Ramos (cell line): Measurements from ENCODE around the gene MED13L.

Experiments
- in situ Hi-C: fragments of 300-500 bp; cut with MboI; formaldehyde crosslinking; loops from one replicate; pipeline ENCODE4 v1.14.3; 2022; ENCODE audit warnings: low sequenced_read_pairs; ENCODE audit not compliant: unreplicated experiment

MED13L gene

DNA sequence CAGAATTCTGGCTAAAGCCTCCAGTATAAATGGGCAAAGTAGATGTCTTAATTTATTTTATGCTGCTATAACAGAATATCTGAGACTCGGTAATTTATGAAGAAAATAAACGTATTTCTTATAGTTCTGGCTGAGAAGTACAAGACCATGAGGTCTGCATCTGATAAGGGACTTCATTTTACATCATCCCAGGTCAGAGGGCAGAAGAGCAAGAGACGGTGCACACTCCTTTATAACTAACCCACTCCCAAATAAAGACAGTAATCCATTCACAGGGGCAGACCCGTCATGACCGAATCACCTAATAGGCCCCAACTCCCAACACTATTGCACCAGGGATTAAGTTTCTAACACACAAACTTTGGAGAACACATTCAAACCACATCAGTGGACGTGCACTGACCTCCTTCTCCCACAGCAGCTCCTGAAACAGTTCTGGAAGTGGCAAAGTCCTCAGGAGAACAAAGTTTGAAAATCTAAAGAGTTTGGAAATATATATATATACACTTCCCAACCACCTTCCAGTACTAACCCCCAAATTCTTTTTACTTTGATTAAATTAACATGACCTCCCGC is 116.5 kb downstream of the MED13L start:
- in situ Hi-C loops = no loop called here

DNA sequence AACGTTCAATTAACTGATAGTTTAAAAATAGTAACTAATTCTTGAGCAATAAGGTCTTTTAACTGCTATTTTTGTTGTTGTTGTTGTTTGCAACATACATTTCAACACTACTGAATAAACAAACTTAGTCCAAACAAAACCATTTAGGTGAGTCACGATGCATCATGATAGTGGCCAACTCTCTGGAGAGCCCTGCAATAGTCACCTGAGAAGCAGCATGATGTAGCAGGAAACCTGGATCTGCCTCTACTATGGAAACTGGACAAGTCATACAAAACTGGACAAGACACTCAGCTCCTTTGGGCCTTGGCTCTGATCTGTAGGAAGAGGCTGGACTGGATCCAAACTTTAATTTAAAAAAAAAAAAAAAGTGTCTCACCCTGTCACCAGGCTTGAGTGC is 117.3 kb downstream of the MED13L start:
- in situ Hi-C loops = no loop called here

DNA sequence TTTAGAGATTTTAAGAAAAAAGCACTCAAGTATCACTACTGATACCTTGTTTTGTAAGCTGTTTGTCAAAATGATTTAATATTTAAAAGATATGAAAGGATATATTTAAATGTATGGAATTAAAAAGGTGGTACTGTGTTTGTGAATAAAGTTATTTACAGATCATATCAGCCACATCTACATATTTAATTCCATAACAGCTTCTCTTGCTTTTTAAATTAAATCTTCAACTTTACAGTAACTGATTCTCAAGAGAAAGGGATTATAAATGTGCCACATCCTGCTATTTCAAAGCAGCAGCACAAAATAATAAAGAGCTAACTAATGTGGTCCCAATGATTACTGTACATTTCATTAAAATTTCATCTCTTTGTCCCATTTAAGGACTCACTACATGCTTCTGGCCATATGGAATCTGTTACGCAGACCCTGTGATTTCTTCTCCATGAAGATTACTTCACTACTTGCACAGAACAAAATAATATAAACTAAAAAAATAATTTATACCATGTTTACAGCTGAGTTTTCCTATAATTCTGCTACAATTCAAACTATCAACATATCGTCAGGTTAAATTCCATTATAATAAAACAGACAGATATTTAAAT is 117.8 kb downstream of the MED13L start:
- in situ Hi-C loops = no loop called here

DNA sequence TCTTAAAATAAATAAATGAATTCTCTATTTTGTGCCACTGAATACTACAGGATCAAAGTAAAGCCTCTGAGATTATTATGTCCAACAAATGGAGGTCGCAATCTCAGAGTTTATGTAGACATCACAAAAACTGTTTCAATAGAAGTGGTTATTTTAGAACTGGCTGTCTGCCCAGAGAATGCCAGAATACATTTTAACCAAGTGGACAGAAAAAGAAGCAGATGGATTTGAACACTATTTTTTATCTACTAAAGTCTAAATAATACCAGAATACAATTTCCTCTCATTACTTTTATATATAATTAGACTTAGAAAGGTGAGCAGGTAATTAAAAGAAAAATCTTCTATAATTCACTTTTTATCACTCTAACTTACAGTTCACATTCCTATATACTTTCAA is 118.3 kb downstream of the MED13L start:
- in situ Hi-C loops = no loop called here

DNA sequence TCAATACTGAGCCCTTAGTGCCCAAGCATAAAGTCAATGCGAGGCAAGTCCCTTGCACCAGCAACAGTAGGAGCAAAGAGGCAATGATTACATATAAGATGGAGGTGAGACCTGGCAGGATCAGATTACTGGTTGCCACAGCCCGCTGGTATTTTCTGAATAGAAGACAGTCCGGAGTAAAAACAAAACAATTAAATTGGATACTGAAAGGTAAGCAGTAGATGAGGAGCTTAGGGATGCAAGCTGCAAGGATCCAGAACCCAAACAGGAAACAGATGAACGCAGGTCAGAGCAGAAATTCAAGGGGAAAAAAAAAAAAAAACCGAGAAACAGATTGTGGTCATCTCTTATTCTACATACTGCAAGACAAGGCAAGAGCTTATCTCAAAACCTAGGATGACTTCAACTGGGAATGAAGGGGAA is 119.6 kb downstream of the MED13L start:
- in situ Hi-C loops = no loop called here

DNA sequence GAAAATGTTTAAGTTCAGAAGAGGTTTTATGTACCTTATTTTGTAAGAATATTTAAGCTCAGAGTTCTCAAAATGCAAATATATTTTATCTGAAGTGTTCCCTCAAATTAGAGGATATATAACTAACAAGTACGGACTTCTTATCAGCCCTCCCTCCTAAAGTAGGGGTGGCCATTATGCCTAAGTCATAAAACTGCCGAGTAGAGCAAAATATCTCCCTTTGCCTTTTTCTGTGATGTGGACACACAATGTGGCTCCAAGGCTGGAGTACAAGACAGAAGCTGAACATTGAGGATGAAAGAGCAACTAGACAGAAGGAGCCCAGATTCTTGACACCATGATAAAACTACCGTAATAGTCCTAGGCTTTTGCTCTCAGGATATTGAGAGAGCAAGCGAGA is 120.9 kb downstream of the MED13L start:
- in situ Hi-C loops = no loop called here

DNA sequence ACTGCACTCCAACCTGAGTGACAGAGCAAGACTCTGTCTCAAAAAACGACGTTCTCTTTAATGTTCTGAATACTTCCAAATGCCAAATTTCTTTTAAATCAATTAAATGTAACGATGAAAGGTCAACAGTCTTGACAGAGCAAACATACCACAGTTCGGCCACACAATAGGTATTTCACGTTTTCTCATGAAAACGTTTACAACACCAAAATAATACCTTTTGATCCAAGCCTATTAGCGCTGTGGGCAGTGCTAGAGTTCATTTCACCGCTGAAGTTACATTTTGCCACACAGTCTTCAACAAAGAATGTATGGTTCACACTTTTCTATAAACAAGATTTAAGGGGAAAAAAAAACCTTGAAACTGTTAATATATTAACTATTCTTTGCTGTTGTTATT is 122.1 kb downstream of the MED13L start:
- in situ Hi-C loops = no loop called here

DNA sequence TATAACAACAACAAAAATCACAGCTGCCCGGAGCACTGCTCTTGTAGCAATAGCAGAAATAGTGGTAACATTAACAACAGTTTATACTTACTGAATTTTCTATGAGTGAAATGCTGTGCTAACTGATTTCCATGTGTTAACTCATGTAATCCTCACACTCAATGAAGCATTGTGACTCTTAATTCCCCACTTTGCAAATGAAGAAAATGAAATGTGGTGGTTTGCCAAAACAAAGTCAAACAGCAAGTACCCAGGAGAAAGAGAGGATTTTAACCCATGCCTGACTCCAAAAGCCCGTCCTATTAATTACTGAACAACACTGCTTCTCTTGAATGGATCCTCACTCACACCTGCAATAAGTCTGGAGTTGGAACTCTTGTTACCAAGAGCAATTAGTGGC is 123.5 kb downstream of the MED13L start:
- in situ Hi-C loops = no loop called here

DNA sequence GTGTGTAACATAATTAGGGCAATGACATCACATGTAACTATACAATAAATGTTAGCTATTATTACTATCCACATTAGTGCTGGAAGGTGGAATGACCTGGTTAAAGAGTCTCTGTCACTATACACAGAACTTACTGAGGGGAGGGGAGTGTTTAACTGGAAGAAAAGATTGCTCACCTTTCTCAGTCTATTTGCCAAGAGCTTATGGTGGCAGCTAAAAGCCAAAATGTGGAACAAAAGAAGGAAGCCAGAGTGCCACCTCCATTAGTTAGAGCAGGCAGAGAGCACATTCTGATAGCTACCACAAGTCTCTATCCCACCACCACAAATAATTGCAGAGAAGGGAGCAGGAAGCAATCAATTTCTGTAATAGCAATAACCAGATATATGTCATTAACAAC is 124.4 kb downstream of the MED13L start:
- in situ Hi-C loops = no loop called here

DNA sequence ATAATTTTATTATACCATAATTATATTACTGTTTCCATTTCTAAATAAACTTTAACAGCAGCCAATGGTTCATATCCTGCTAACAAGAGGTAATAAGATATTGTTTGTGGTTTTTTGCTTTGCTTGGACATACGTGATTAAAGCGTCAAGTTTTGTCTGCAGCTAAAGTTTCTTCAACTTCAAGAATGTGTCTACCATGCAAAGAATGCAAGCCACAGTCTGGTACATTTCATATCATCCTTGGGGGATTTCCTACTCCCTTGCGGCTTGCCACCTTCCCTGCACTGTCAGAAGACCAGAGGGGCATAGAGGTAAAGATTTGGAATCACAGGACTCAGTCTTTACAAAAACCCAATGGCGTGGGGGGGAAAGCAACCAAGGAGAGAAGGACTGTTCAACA is 125.2 kb downstream of the MED13L start:
- in situ Hi-C loops = no loop called here

DNA sequence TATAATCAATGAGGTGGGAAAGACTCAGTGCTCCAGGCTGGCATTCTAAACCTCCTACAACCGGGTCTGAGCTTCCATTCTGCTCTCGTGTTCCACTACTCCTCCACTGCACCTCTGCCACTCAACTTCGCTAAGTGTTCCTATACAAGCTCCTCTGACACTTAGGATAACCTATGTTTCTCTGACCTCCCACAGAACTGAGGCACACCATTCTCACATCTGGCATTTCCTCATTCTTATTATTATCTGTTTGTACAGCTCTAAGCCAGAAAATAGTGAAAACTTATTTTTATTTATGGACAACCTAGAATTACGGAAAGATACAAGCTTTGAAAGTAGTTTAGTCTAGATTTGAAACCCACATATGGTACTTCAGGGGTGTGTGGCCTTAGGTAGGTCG is 127.0 kb downstream of the MED13L start:
- in situ Hi-C loops = no loop called here

DNA sequence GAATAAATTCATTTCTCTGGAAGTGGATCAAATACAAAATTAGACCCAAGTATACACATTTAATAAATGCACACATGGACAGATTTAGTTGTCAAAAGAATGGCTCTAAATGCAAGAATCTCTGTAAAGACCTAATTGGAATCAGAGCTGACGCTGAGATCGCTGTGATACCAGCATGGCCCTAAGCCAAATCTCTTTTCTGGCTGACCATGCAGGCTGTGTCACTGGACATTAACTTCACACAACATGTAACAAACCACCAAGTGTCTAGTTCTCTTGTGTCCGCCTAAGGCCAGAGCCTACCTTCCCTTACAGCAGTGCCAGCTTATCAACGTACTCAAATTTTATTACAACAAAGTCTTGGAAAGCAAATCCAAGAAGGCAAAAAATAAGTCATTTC is 127.5 kb downstream of the MED13L start:
- in situ Hi-C loops = no loop called here

DNA sequence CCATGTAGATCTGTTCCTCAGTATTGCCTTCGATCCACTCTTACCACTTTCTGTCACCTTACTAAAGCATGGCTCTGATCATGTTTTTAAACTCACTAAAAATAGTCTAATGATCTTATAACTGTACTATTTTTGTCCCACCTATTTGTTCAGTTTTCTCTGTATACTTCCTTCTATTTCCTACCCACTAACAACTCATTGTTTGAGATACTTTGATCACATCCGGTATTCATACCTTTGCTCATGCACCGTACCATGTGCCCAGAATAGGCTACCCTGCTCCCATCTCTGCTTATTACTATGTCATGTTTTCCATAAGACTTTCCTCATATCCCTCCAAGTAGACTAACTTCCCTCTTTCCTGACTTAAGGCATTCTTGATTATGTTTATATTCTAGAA is 128.6 kb downstream of the MED13L start:
- in situ Hi-C loops = no loop called here

DNA sequence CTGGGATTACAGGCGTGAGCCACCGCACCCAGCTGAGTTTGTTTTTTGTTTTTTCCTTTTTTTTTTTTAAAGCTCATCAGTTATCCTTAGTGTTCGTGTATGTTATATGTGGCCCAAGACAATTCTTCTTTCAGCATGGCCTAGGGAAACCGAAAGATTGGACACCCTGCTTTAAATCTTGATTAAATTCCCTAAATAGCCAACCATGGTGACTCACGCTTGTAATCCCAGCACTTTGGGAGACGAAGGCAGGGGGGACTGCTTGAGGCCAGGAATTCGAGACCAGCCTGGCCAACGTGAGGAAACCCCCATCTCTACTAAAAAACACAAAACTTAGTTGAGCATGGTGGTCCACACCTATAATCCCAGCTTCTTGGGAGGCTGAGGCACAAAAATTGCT is 131.1 kb downstream of the MED13L start:
- in situ Hi-C loops = no loop called here

DNA sequence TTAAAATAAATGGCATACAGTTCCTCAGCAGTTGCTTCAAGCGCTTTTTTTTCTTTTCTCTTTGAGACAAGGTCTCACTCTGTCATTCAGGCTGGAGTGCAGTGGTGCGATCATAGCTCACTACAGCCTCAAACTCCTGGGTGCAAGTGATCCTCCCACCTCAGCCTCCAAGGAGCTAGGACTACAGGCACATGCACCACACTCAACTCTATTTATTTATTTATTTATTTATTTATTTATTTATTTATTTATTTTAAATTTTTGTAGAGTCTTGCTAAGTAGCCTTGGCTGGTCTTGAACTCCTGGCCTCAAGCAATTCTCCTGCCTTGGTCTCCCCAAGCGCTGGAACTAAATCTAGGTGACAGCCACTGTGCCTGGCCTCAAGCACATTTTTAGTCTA is 132.0 kb downstream of the MED13L start:
- in situ Hi-C loops = no loop called here

DNA sequence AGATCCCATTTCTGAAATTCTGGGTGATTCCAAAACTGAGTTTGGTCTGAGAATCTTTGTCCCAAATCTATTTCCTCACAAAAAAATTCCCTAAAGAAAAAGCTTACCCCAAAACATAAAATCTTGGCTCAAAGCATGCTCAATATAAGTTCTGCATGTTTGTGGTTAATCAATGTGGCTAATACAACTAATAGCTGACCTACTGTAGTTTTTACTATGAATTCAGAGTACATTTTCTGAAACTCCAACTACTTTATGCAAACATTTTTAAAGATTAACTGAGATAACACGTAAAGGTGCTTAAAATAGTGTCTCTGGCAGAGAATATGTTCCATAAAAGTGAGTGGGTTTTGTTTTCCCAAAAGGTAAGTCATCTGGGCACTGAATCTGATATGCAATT is 133.1 kb downstream of the MED13L start:
- in situ Hi-C loops = no loop called here

DNA sequence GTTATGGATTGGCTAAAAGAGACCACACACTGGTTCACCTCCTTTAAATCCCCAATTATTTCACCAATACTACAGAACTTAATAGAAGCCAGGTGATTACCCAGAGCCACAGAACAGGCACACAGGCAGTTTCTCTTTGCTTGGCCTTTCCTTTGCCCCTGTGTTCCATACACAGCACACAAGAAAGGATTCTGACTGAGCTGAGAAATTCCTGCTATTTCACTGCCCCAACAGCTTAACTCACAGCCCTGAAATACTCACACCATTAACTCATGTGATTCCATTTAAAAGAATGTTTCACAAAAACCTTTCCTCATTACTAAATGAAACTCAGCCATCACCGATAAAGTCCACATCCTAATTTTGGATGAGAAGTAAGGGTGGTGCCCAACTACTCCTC is 133.6 kb downstream of the MED13L start:
- in situ Hi-C loops = no loop called here

DNA sequence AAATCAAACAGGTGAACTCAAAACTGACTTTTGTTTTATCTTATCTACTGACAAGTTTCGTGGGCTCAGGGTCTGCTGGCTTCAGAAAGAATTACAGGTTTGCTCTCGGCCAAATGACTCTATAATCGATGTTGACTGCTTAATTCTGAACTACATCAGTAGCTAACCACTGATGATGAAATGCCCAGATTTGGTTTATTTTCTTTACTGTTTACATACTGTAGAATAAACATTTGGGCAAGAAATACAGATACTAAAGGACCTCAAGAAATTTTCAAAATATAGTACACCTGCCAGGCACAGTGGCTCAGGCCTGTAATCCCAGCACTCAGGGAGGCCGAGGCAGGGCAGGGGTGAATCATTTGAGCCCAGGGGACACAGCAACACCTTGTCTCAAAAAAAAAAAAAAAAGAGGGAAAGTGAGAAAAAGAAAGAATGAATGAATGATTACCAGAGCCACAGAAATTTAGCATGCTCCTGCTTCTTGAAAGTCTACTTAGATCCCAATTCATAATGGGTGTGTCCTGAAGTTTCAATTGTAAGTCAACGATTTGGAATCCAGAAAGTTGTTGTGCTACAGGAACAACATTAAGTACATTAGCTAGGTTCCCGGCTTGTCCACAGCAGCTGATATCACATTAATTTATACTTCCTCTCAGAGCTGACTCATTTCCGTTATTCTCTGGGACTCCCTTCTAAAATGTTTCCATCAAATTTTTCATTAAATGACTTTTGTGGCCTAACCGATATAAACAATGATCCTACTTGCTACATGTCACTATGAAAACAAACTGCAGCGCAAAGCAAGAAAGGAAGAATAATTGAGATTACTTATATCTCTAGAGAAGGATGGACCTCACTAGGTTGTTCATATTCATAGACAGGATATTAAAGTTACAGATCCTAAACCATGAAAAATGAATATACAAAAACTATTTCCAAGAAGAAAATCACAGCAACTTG is 134.3 kb downstream of the MED13L start:
- in situ Hi-C loops = no loop called here

DNA sequence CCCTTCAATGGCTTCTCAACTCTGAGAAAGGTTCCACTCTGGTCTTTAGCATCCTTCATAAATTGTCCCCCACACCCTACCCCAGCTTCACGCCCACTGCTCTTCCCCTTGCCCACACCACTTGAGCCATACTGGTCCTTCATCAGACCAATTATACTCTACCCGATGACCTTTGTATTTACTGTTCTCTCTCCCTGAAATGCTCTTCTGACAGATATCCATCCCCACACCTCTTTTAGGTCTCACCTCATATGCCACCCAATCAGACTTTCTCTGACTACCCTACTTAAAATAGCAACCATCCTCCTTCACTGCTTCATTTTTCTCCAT is 135.7 kb downstream of the MED13L start:
- in situ Hi-C loops = no loop called here

DNA sequence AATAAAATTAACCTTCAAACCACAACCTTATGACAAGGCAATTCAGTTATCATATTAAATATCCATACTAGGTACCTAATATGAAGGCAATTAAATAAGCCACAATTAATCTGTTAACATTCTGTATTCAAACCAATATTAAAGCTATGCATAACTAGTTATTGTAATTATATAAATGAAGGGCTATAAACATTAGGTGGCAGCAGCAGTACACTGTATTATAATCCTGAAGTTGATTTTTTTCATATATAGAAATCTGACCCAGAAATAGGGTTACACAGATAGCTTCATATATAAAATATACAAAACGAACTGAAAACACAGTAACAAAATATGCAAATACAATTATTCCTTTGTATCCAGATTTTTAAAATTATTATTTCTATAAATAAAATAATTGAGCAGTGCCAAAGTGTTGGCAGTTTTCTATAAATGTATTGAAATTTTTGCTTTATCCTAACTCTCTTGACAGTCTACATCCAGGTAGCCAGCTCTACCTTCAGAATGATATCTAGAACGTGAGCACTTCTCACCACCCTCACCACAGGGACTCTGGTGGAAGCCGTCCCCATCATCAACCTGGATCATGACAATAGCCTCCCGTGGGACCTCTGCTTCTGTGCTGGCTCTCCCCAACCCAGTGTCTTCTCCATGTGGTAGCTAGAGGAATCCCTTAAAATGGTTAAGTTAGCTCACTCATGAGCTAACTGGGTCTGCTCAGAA is 136.2 kb downstream of the MED13L start:
- in situ Hi-C loops = no loop called here

DNA sequence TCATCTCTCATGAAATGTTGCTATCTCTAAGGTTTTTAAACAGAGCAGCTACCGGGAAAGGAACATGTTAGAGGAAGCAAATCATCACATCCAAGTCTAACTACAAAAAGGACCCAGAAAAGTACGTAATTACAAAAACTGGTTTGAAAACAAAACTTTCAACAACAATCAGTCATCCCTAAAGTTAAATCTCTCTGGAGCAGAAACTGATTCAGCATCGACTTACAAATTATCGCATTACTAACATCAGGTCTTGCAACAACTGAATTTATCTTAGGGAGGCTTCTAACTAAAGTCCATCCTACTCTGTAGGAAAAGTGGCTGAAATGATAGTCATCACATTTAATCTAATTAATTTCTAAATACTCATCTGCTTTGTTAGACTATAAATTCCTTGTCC is 137.0 kb downstream of the MED13L start:
- in situ Hi-C loops = no loop called here
